GM21515 (cell line): ENCODE results near the gene MAN1C1.
"Not testable (repeated sequence)": the region's sequence is repeated elsewhere in the genome, so short reads cannot be mapped to it uniquely, and the experiment has no call there.

Experiments used
- ATAC-seq: cut with Tn5 transposase; IDR thresholded peaks from one replicate; pipeline ENCODE4 v1.9.1; 2021; ENCODE audit not compliant: unreplicated experiment

MAN1C1 gene

DNA sequence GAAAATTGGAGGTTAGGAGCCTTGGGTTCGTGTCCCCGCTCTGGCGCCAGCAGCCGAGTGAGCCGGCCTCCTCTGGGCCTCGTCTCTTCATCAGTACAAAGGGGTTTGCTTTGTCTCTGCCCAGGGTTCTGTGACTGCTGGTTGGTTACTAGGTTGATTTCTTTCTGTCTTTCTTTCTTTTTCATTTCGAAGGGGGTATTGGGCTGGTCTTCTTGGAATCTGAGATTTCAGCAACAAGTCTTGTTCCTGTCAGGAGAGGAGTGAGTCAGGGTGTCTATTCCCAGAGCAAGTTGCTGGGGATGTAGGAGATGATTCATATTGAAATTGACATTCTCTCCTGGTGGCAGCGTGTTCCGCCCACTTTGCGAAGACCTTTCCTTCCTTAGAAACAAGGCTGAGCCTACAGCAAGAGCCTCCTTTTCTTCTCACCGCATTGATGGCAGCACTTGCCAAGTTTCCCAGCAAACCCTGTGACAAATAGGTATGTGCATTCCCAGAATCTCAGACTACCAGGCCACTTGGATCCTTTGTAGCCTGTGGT is 79.2 kb downstream of the MAN1C1 start:
- ATAC-seq, result no peak

DNA sequence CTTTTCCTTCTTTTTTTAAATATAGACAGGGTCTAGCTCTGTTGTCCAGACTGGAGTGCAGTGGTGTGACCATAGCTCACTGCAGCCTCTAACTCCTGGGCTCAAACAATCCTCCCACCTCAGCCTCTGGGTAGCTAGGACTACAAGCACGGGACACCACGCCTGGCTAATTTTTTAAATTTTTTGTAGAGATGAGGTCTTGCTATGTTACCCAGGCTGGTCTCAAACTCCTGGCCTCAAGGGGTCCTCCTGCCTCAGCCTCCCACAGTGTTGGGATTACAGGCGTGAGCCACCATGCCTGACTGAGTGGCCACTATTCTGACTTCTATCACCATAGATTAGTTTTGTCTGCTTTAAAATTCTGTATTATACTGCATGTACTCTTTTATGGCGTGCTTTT is 80.1 kb downstream of the MAN1C1 start:
- ATAC-seq, result not testable (repeated sequence)

GRCh38 chr1:25697435-25698217 is 81.0 kb downstream of the MAN1C1 start:
- ATAC-seq, result no peak

- no peak for ATAC-seq
Measured at GRCh38 chr1:25698252-25698651, 81.7 kb downstream of the MAN1C1 start.

DNA sequence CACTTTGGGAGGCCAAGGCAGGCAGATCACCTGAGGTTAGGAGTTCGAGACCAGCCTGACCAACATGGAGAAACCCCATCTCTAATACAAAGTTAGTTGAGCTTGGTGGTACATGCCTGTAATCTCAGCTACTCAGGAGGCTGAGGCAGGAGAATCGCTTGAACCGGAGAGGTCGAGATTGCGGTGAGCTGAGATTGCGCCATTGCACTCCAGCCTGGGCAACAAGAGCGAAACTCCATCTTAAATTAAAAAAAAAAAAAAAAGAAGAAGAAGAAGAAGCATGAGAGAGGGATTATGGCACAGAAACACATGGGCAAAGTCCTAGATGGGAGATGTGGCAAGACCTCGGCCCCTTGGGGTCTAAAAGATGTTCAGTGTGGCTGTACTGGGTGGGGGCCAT is 82.5 kb downstream of the MAN1C1 start:
- not testable (repeated sequence) for ATAC-seq

DNA sequence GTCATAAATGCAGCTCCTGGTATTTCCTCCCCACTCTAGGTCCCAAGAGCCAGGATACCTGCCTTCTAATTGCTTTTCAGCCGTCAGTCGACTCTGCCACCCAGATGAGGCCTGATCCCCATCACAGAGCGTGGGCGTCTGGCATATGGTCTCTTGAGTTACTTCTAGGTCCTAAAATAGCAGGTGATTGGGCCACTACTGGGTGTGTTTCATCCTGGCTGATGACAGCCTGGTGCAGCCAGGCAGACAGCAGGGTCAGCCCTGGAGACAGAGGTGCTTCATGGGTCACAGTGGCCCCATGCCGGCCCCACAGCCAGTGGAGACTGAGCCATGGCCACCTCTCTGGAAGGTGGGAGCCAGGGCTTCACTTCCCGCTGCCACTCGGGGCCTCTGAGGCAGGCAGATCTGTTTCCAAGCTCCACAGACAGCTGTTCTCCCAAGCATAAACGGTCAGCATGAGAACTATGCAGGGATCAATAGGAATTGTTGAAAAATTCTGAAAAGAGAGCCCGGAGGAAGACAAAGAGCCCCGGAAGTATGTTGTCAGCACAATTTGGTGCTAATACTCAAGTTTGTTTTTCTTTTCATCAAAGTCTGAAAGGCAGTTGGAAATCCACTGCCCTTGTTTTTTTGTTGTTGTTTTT is 83.0 kb downstream of the MAN1C1 start:
- ATAC-seq, result no peak

DNA sequence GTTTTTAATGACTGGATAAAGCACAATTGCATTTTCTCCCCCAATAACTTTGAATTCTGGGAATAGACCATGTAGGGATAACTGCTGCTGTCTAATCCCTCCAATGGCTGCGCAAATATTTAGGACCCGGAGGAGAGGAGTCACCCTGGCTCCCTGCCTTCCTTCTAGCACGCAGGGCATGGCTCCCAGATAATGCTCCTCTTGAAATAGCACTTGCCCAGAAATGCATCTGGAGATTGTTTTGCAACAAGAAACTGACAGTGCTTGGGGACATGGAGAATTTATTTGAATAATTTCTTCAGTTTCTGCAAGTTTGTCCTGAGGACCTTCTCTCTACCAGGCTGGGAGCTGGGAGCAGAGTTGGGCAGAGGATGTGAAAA is 83.5 kb downstream of the MAN1C1 start:
- no peak for ATAC-seq

GRCh38 chr1:25700626-25701025 is 84.0 kb downstream of the MAN1C1 start:
- no peak for ATAC-seq

DNA sequence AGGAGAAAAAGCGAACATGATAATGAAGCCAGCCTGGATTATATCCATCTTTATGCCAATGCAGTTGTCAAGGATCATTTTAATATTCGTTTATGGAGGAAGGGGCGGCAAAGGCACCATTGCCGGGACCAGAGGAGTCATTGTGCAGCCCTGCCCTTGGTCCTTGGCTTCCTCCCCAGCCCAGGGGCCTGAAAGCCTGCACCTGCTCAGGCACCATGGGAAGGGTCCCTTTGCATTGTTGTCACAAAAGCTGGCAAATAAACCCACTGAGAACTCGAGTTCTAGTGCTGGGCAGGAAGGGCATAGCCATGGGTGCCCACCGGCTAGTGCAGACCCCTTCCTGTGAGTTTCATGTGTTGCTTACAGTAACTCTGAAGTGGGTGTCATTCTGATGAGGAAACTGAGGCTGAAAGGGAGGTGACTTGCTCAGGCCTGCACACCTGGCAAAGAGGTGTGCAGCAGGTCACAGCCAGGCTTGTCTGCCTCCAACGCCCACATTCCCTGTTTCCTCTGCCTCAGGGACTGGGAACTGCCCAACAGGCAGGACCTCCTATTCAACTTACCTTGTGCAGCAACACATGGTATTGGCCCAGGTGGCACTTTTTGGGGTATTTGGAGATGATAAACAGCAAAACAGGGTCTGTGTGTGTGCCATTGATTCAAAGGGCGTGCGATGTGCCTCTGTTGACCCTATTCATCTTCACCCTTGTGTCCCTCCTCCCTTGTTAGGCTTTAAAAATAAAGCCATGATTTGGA is 84.6 kb downstream of the MAN1C1 start:
- ATAC-seq, result no peak

GRCh38 chr1:25702101-25702775 is 85.6 kb downstream of the MAN1C1 start:
- no peak for ATAC-seq

DNA sequence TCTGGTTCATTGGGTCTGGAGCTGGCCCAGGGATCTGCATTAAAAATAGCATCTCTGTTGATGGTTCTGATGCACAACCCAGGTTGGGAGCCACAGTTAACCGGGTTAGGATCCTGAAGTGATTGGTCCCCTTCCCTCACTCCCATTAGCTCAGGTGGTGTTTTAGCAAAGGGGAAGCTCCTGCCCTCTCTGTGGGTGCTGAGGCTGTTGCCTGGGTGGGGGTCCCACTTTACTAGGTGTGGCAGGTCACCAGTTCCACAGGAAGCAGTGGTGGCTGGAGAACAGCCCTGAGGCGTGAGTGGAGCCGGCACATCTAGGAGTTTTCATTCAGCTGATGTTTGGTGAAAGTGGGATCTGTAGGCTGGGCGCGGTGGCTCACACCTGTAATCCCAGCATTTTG is 86.5 kb downstream of the MAN1C1 start:
- ATAC-seq, result no peak

- no peak for ATAC-seq
Measured at GRCh38 chr1:25703671-25704266, 87.2 kb downstream of the MAN1C1 start.

DNA sequence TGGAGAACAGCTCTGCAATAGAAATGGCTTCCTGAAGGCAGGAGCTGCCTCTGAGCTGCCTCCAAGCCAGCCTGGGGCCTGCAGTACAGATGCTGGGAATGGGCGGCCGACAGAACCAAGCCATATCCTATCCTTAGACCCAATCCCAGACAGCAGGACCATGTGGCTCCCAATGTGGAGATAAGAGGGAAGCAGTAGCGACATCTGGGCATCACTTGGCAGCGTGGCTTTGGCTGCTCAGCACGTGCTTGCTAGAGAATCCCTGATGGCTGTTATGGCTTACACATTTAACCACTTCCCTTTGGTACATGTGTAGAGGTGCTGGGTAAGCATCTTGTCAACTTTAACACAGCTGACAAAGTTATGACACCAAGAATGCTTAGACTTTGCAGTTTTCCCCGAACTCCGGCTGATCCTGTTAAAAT is 87.7 kb downstream of the MAN1C1 start:
- ATAC-seq, result no peak

DNA sequence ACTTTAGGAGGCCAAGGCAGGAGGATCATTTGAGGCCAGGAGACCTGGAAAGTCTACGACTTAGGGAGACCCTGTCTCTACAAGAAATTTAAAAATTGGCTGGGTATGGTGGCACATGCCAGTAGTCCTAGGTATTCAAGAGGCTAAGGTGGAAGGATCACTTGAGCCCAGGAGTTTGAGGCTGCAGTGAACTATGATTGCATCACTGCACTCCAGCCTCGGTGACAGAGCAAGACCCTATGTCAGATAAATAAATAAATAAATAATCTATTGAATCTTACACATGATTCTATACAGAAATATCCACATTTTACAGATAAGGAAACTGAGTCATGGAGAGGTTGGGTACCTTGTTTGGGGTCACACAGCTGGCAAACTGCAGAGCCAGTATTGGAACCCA is 89.1 kb downstream of the MAN1C1 start:
- ATAC-seq, result no peak

GRCh38 chr1:25706146-25707089 is 89.8 kb downstream of the MAN1C1 start:
- no peak for ATAC-seq

DNA sequence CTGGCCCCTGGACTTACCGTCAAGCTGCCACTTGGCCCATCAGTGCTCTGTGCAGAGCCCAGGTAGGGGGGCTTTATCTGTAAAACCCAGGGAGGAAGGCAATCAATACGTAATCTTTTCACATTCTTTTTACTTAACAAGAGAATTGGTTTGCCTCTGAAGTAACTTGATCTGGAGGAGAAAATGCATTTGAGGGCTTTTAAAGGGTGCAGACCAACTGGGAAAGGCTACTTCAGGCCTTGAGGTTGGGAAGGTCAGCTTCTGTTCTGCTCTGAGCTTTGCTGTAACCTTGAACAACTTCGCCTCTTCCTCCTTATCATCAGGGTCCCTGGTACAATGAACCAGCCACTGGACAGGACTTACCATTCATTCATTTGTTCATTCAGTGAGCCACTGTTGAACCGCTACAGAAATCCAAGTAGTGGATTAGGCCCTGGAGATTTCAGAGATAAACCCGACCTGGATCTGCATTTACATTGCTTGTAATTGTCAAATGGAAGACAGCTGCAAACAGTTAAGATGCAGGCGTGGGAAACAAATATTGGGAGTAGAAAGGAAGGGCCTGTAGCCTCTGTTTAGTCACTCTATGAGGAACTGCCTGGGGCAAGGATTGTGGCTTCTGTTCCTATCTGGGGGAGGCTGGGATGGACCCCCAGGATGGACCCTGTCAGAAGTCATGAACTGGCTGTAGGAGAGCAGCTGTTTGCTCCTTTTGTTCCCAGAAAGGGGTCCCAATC is 90.9 kb downstream of the MAN1C1 start:
- ATAC-seq, result no peak

DNA sequence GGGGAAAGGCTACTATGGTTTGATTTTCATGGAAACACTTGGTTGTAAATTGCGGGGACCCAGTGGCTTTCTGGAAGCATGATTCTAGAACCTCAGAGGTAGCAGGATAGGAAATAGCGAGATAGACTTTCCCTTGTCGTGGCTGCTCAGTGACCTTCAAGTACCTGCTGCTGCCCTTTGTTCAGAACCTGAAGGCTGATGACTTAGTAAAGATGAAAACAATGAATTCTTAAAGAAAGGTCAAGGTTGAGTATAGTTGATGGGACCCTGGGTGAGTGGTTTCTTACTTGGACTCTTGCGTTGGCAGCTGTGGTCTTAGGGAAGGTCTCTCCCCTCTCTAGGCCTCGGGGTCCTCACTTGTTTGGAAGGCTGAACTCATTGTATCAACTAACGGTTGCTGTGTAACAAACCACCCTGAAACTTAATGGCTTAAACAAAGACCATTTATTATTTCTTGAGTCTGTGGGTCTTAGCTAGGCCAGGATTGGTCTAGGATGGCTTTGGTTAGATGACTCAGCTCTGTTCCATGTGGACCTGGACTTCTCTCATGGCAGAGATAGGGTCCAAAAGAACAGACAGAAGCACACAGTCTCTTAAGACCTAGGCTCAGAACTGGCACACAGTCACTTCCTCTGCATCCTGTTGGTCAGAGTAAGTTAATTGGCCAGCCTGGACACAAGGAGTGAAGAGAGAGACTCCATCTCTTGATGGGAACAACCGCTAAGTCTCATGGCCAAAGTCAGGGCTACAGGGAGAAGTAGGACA is 94.2 kb downstream of the MAN1C1 start:
- ATAC-seq, result no peak
